HG02571 (cell line): ENCODE results near the gene ABCA9.
"Not testable (repeated sequence)": the region's sequence is repeated elsewhere in the genome, so short reads cannot be mapped to it uniquely, and the experiment has no call there.

ENCODE experiments used
- ATAC-seq: cut with Tn5 transposase; IDR thresholded peaks from one replicate; pipeline ENCODE4 v1.9.1; 2021; ENCODE audit warnings: mild to moderate bottlenecking, moderate library complexity; ENCODE audit not compliant: unreplicated experiment

Gene ABCA9

GRCh38 chr17:69060822-69061221 is at the start of gene ABCA9:
ABCA9 (minus strand) TSS chr17:69060927; CDS start chr17:69051126, 9,801 bp downstream.
- no peak for ATAC-seq

GRCh38 chr17:69105907-69106730 is 45.4 kb upstream of the ABCA9 start:
- no peak for ATAC-seq

GRCh38 chr17:69103557-69104233 is 43.0 kb upstream of the ABCA9 start:
- ATAC-seq: no peak

GRCh38 chr17:69098625-69099024 is 37.9 kb upstream of the ABCA9 start:
- no peak for ATAC-seq

- ATAC-seq: no peak
These were observed 35.8 kb upstream of the ABCA9 start for GRCh38 chr17:69096541-69096940.

- ATAC-seq: no peak
These were observed 33.3 kb upstream of the ABCA9 start for GRCh38 chr17:69093995-69094394.

- no peak for ATAC-seq
These were observed 32.6 kb upstream of the ABCA9 start for GRCh38 chr17:69093279-69093789.

- ATAC-seq: no peak
These were observed 29.6 kb upstream of the ABCA9 start for GRCh38 chr17:69090365-69090764.

- no peak for ATAC-seq
These were observed 28.0 kb upstream of the ABCA9 start for GRCh38 chr17:69088643-69089200.

- no peak for ATAC-seq
These were observed 25.9 kb upstream of the ABCA9 start for GRCh38 chr17:69086641-69087040.

- ATAC-seq: no peak
These were observed 24.2 kb upstream of the ABCA9 start for GRCh38 chr17:69084911-69085310.

GRCh38 chr17:69082696-69083095 is 22.0 kb upstream of the ABCA9 start:
- no peak for ATAC-seq

GRCh38 chr17:69078864-69079263 is 18.1 kb upstream of the ABCA9 start:
- no peak for ATAC-seq

- ATAC-seq: no peak
These were observed 15.1 kb upstream of the ABCA9 start for GRCh38 chr17:69075823-69076222.

- ATAC-seq: not testable (repeated sequence)
These were observed 12.7 kb upstream of the ABCA9 start for GRCh38 chr17:69073392-69073791.

- not testable (repeated sequence) for ATAC-seq
These were observed 12.1 kb upstream of the ABCA9 start for GRCh38 chr17:69072803-69073256.

GRCh38 chr17:69071233-69071586 is 10.5 kb upstream of the ABCA9 start:
- not testable (repeated sequence) for ATAC-seq

GRCh38 chr17:69070378-69071232 is 9.9 kb upstream of the ABCA9 start:
- not testable (repeated sequence) for ATAC-seq

- ATAC-seq: no peak
These were observed 8.6 kb upstream of the ABCA9 start for GRCh38 chr17:69069226-69069750.

GRCh38 chr17:69067274-69068047 is 6.7 kb upstream of the ABCA9 start:
- ATAC-seq: no peak
